Measurements from ENCODE around the gene HIP1.

- TF ChIP-seq CTCF (IDR thresholded peaks at IDR 0.05), result no peak
- TF ChIP-seq POLR2AphosphoS5 (IDR thresholded peaks at IDR 0.05), result no peak
These were observed 8.9 kb downstream of the HIP1 start for GRCh38 chr7:75729851-75730274.

All from prostate gland (tissue), 2 donors.